ENCODE data around the gene CEACAM6.
"Not testable (repeated sequence)": the region's sequence is repeated elsewhere in the genome, so short reads cannot be mapped to it uniquely, and the experiment has no call there.

CEACAM6 gene

DNA sequence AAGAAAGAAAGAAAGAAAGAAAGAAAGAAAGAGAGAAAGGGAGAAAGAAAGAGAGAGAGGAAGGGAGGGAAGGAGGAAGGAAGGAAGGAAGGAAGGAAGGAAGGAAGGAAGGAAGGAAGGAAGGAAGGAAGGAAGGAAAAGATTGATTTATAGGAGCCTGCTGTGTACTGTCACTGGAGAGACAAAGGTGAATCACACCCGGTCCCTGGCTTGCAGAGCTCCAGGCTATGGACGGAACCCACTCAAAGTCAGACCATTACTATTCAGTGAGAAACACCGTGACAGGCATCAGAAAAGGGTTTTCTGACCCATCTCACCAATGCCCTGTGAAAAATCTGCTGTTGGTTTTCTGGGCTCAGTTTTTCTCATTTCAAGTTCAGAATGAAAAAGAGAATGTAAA is 7.3 kb upstream of the CEACAM6 start:
- no peak for DNase-seq

DNA sequence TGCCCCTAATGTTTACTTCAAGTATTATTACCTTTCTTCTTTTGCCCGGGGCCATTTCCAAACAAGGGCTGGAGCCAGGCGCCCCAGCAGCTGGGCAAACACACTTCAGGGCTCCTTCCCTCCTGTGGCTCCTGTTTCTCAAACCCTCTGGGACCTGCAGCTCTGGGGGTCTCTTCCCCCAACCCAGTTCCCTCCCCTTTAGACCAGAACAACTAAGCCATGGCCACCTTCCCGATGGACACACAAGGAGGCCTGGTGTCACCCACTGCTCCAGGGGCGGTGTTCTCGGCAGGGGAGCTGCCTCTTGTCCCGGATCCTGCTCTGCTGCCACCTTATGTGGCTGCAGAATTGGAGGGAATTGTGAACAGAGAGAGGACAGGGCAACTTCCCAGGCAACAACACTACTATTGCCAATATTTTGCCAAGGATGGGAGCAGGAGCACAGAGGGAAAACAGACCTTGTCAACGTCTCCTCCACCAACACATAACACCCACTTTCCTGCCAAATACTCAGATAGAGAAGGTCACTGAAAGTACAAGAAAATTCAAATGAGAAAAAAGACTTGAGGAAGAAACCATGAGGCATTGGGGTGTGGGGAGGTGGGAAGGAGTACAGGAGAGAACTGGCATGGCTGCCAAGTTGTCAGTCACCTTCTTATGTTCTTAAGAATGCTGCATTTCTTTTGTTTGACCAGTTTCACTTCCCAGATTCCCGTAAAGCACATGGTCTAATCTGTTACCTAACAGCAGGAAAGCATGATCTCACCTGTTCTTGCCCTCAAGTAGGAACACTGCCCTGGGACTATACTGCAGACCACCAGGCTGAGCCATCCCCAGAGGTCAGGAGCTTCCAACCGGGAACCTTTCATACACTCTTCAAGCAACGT is 4.8 kb upstream of the CEACAM6 start:
- DNase-seq = not testable (repeated sequence)

DNA sequence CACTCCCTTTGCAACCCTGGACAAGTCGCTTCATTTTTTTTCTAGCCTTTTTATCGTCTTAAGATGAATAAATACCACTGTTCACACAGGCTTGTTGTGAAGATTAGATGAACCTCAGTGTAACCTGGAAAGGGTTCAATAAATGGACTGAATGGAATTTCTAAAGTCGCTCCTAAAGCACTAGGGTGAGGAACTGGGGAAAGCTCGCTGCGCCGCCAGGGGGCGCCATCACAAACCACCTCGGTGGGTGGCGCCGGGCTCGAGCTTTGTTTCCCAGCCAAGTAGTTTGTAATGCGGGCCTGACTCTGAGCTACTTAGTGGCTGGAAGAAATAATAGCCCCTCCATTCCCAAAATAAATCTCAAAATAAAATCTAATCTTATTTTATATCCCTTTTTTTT is 2.2 kb upstream of the CEACAM6 start:
- no peak for DNase-seq

DNA sequence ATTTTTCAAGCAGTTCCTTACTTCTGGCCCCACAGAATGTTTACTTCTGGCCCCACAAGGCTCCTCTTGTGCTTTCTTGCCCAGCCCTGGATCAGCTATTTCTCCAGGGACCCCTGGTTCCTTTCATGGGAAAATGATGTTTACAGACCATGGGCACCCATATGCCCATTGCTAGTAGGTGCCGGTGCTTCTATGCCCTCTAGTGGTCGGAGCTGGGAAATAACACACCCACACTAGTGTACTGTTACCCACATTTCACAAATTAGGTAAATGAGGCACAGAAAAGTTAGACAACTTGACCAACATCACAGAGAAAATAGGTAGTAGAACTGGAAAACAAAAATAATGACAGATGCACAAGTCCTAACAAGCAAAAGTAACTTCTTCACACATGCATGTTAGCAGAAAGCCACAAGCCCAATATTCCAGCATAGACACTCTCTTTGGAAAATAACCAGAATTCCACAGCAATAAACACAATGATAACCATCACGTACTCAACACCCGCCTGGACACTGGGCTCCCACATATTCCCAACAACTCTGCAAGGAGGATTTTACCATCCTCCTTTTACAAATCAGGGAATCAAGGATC is 1.3 kb upstream of the CEACAM6 start:
- DNase-seq = no peak

DNA sequence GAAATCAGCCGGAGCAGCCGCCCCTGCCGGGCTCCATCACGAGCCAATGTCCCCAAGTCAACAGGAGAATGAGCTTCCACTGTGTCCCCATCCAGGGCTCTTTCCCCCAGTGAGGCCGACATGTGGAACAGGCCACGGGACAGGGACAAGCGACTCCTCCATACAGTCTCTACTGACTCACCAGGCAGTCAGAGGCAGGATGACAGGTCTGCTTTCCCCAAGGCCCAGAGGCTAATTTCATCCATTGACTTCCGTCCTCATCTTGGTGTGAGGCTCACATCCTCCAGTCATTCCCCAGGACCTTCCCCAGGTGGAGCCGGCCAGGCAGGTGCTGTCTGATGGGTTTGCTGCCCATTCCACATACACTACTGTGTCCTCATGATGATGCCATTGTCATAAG is 3.5 kb downstream of the CEACAM6 start:
- DNase-seq = no peak

DNA sequence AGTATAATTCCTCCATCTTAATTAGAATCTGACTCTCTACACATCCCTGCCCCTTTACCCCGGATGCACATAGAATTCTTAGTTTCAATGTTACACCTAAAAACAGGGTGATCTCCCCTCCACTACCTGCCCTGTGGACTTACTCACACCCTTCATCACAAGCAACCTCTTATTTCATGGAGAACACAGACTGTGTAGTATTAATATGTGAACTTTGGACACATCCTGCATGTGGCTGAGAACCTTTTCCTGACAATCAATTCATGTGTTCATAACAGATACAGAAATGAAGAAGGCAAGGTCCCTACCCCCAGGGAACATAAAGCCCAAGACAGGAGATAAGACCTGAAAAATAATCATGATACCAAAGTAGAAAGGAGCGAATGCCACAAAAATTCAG is 11.8 kb downstream of the CEACAM6 start:
- no peak for DNase-seq

DNA sequence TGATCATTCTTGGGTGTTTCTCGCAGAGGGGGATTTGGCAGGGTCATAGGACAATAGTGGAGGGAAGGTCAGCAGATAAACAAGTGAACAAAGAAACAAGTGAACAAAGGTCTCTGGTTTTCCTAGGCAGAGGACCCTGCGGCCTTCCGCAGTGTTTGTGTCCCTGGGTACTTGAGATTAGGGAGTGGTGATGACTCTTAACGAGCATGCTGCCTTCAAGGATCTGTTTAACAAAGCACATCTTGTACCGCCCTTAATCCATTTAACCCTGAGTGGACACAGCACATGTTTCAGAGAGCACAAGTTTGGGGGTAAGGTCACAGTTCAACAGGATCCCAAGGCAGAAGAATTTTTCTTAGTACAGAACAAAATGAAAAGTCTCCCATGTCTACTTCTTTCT is 12.8 kb downstream of the CEACAM6 start:
- DNase-seq = not testable (repeated sequence)

DNA sequence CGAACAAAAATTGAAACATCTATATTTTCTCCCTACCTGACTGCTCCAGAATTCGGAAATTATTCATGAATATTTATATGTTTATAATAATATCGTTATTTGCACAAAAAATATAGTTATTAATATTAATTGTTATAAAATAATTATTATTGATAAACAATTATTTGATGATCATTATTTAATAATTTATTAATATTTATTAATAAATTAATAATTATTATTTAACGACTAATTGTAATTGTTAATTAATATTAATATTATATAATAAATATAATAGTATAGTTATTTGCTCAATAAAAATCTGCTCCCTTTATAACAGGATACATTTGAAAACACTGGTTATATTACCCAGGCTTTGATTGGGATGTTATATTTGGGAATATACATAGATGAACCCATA is 14.3 kb downstream of the CEACAM6 start:
- DNase-seq = no peak

DNA sequence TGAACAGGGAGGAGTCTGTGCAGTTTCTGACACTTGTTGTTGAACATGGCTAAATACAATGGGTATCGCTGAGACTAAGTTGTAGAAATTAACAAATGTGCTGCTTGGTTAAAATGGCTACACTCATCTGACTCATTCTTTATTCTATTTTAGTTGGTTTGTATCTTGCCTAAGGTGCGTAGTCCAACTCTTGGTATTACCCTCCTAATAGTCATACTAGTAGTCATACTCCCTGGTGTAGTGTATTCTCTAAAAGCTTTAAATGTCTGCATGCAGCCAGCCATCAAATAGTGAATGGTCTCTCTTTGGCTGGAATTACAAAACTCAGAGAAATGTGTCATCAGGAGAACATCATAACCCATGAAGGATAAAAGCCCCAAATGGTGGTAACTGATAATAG is 16.1 kb downstream of the CEACAM6 start:
- DNase-seq = no peak

DNA sequence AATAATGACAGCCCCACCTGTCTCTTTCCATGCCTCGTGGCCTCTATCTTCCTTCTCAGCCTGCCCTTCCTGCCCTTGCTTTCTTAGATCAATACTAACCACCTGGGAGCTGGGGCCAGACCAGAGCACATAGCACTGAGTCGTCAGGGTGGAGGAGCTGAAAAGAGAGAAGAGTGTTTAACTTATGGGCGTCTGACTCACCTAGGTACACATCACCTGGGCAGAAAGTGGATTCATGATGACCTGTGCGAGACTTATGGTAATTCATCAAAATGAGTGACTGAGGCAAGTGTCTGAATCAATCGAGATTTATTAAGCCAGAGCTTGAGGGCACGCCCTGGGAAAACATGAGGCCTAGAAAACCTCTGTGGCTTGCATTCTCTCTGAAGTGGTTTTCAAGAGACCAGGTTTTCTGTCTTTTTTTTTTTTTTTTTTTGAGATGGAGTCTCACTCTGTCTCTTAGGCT is 19.2 kb downstream of the CEACAM6 start:
- no peak for DNase-seq

DNA sequence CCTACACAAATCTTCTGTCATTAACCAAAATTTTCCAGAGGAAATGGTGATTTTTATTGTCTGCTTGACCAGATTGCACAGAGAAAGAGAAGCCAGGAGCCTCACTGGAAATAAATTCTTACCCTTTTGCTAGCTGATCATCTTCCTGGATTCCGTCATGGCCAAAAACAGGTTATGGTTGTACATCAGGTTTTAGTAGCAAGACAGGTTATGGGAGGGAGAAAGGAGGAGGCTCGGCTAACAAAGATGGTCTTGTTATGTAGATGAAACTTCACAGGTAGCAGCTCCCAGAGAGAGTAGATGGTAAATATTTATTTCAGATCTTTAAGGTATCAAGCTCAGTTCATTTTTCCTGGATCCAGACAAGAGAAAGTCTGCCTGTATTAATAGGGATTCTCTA is 21.4 kb downstream of the CEACAM6 start:
- DNase-seq = no peak

DNA sequence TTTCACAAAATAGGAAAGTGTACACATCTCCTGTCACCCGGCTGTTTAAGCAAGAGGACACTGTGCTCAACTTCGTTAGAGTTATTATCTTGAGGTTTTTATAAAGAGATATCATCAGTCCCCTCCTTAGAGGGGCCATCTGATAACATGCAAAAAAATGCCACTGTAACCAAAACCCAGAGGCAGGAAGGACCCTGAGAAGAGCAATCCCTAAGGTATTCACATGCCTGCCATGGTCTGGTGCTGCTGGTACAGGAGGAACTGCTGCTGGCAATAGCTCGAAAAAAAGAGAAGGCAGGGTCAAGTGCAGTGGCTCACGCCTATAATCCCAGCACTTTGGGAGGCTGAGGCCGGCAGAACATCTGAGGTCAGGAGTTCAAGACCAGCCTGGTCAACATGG is 28.3 kb downstream of the CEACAM6 start:
- no peak for DNase-seq

DNA sequence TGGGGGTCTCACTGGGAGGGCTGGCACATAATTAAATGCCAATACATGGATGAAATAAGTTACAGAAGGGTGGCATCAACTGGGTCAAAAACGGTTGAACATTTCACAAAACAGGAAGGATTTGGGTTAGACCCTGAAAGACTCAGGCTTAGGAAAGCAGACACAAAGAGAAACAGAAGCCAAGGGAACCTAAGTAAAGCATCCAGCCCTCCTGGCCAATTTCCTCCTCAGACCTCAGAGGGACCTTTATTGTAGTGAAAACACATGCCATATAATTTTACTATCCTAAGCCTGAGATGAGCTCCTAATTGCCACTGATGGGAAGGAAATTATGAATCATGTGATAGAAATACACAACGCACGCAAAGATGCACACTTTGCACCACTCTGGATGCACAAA is 29.0 kb downstream of the CEACAM6 start:
- no peak for DNase-seq

DNA sequence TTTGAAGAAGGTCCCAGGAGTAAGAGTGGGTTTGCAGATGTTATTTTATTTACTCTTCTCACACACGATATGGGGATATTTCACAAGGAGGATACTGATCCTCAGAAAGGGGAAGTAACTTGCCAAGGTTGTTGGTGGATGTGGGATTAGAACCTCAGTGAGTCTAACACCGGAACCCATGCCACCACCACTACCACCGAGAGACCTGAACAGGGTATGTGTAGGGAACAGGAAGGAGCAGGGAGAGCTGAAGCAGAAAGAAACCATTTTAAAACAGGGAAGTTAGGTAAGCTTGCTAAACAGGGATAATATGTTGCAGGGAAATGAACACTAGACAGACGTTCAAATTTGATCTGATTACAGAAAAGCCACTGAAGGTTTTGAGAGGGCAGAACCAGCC is 29.4 kb downstream of the CEACAM6 start:
- no peak for DNase-seq

DNA sequence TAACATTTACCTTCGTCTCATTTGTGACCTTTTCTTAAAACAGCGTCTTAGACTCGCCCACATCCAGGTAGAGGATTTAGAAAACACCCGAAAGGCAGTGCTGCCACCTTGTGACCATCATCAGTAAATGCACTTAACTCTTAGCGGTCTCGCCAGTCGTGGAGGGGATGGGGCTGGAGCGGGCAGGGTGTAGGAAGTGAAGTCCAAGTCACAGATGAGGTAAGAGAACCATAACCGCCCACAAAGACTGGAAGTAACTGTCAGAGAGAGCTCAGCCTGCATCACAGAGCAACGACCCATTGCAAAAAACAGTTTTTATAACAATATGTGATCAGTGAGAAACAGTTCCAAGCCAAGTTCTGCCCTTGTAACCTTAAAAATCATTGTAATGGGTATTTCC is 30.3 kb downstream of the CEACAM6 start:
- peak; percentile 47 for DNase-seq

DNA sequence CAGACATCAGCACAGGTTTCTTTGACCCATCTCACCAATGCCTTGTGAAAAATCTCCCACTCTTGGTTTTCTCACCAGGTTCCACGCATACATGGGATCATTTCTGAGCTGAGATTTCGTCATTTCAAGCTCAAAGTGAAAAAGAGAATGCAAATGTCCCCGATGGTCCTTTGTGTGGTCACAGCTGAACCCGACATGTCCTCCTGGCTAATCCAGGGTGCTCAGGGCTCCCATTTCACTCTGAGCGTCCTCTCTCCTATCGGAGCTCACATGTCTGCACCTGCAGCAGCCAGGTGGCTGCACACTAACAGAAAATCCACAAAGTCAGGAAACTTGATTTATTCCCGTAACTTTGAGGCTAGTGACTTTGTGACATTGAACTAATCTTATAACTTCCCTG is 31.7 kb downstream of the CEACAM6 start:
- no peak for DNase-seq

DNA sequence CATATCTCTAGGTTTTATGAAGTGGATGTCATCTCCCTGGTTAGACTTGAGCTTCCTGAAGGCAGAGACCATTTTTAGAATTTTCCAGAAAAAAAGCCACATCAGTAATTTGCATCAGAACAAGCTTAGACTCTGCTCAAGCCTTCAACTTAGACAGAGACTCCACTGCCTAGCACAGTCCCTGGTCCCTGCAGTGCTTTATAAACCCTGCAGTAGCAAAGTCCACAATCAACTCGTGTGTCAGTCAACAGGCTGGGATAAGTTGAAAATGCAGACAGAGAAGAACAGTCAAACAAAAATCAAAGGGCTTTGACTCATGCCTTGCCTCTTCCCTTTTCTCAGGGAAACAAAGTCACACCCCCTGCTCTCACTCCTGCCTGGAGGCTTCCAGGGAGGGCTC is 33.2 kb downstream of the CEACAM6 start:
- not testable (repeated sequence) for DNase-seq

DNA sequence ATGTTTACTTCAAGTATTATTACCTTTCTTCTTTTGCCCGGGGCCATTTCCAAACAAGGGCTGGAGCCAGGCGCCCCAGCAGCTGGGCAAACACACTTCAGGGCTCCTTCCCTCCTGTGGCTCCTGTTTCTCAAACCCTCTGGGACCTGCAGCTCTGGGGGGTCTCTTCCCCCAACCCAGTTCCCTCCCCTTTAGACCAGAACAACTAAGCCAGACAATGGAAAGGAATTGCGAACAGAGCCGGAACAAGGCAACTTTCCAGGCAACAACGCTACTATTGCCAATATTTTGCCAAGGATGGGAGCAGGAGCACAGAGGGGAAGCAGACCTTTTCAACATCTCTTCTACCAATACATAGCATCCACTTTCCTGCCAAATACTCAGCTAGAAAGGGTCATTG is 33.7 kb downstream of the CEACAM6 start:
- DNase-seq = not testable (repeated sequence)

DNA sequence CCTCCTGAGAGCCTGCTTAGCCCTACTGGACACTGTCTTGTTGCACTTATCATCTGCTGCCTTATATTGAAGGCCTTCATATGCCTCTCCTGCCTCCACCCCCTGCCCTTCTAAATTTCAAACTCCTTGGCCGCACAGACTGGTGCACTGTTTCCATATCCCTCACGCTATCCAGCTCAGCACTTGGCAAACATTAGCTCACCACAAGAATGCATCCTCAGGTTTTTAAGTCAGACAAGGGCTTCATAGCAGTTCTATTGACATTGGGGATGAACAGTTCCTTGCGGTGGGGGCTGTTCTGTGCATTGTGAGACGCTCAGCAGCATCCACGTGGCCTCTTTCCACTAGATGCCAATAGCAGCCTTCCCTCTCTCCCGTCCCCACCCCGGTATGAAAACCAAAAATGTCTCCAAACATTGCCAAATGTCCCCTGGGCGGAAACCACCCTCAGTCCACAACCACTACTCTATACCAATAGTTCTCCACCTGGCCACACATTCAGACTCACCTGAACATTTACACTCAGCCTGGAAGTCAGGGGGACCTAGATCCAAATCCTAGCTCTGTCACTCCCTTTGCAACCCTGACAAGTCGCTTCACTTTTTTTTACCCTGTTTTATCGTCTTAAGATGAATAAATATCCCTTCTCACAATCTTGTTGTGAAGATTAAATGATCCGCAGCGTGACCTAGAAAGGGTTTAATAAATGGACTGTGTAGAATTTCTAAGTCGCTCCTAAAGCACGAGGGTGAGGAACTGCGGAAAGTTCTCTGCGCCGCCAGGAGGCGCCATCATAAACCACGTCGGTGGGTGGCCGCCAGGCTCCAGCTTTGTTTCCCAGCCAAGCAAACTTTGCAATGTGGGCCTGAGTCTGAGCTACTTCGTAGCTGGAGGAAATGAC is 37.4 kb downstream of the CEACAM6 start:
- peak; percentile 65 for DNase-seq

DNA sequence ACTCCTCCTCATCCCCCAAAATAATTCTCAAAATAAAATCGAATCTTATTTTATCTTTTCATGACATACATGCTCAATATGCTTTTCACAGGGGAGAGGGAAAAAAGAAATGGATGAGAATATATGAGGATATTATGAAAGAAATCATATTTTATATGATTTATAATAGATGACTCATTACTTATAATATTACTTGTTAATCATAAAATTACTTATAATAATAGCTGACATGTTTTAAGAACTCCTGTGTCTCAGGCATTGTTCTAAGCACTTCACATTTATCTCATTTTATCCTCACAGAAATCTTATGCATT is 38.0 kb downstream of the CEACAM6 start:
- no peak for DNase-seq

DNA sequence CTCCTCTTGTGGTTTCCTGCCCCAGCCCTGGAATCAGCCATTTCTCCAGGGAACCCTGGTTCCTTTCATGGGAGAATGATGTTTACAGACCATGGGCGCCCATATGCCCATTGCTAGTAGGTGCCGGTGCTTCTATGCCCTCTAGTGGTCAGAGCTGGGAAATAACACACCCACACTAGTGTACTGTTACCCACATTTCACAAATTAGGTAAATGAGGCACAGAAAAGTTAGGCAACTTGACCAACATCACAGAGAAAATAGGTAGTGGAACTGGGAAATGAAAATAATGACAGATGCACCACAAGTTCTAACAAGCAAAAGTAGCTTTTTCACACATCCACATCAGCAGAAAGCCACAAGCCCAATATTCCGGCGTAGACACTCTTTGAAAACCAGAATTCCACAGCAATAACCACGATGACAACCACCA is 39.7 kb downstream of the CEACAM6 start:
- no peak for DNase-seq

DNA sequence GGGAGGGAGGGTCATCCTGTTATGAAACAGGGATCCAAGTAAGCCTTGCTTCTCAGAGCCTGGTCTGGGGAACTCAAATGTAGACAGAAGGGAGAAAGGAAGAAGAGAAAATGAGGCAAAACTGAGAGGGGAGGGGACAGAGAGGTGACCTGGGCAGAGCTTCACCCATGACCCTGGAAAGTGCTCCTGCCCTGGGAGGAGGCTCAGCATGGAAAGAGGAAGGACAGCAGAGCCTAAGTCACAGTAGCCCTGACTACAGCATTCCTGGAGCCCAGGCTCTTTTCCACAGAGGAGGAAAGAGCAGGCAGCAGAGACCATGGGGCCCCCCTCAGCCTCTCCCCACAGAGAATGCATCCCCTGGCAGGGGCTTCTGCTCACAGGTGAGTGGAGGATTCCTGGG is 41.0 kb downstream of the CEACAM6 start, which contains the start of gene CEACAM3:
CEACAM3 (plus strand) TSS at position 226 of the 400 bp plus-strand sequence; CDS start at position 317, 91 bp downstream.
- no peak for DNase-seq

DNA sequence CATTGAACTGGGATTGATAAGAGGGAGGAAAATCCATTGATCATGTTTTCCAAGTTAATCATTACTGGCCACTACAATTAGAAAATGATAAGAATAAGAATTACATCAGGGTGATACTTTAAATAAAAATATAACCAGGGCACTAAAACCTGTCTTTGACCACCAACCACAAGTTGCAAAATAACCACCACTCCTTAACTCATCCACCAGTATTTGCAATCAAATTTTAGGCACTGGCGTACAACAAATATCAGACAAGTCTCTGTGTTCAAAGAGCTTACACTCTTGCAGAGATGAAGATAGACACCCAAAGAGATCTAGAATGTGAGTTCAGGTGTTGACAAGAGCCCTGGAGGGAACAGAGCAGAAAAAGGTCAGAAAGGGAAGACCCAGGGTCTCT is 41.6 kb downstream of the CEACAM6 start:
- no peak for DNase-seq

Measured in 8988T (cell line).